ENCODE data around the gene TAF3.
A peak's percentile ranks its signal among the peaks of the same experiment; 100 is the strongest.
"Not testable (repeated sequence)": the region's sequence is repeated elsewhere in the genome, so short reads cannot be mapped to it uniquely, and the experiment has no call there.

TAF3 gene

GRCh38 chr10:7811743-7812142, 6.6 kb upstream of the TAF3 start:
- H3K4me3 ChIP-seq (ENCODE audit: low read length in 2 of 2); H3K18ac ChIP-seq (ENCODE audit: low read length); H2BK15ac ChIP-seq (ENCODE audit: low read length); H2AK5ac ChIP-seq (ENCODE audit: low read depth, low read length); H3K4ac ChIP-seq (ENCODE audit: low read length); H3K79me1 ChIP-seq (ENCODE audit: low read depth, low read length); H3K9ac ChIP-seq (ENCODE audit: low read depth, low read length, poor library complexity); H2BK120ac ChIP-seq (ENCODE audit: low read depth, low read length); H2BK5ac ChIP-seq (ENCODE audit: low read length); H3K4me2 ChIP-seq (ENCODE audit: insufficient read depth, low read length, poor library complexity, severe bottlenecking); H3K27me3 ChIP-seq (ENCODE audit: control insufficient read depth in 3 of 3, insufficient read depth in 3 of 3, low read depth in 1 of 3, low read length in 3 of 3); H2BK12ac ChIP-seq (ENCODE audit: low read length); H4K8ac ChIP-seq (ENCODE audit: low read depth, low read length); H2AFZ ChIP-seq (ENCODE audit: low read length); H3K9me3 ChIP-seq (replicated peaks in 1 of 2; ENCODE audit: control insufficient read depth in 2 of 2, insufficient read depth in 1 of 2, low read depth in 1 of 2, low read length in 2 of 2); DNase-seq (ENCODE audit: low spot score); H3K4me1 ChIP-seq (ENCODE audit: control insufficient read depth in 2 of 2, insufficient read depth in 1 of 2, low read depth in 1 of 2, low read length in 2 of 2); H4K91ac ChIP-seq (ENCODE audit: low read depth, low read length, poor library complexity); H3K27ac ChIP-seq (replicated peaks; ENCODE audit: low read length); H3K14ac ChIP-seq (ENCODE audit: low read length); H3K23ac ChIP-seq (ENCODE audit: low read depth, low read length, poor library complexity): not testable (repeated sequence)
- no CpG with 5 or more reads among the region's 7 CpGs for WGBS, 2 donors (ENCODE audit: extremely low coverage in 2 of 2, insufficient read length in 2 of 2, insufficient replicate concordance in 1 of 2)
- H3K36me3 ChIP-seq (replicated peaks in 1 of 2; ENCODE audit: control insufficient read depth in 2 of 2, insufficient read depth in 2 of 2, low read length in 2 of 2), result peaks cover 5 to 28% of the 10 kb centered on the region in 2 donors

GRCh38 chr10:7813481-7813880, 4.8 kb upstream of the TAF3 start:
- Histone ChIP-seq H3K27ac (replicated peaks; ENCODE audit: low read length) (no peak overlapping the region), H4K8ac (ENCODE audit: low read depth, low read length) (no peak overlapping the region), H3K4me1 (ENCODE audit: control insufficient read depth in 2 of 2, insufficient read depth in 1 of 2, low read depth in 1 of 2, low read length in 2 of 2) (no peaks in the 10 kb centered on the region), H3K79me1 (ENCODE audit: low read depth, low read length) (no peaks in the 10 kb centered on the region), H3K14ac (ENCODE audit: low read length) (no peak overlapping the region), H3K36me3 (replicated peaks in 1 of 2; ENCODE audit: control insufficient read depth in 2 of 2, insufficient read depth in 2 of 2, low read length in 2 of 2) (peaks cover 3 to 11% of the 10 kb centered on the region in 2 donors), H3K9ac (ENCODE audit: low read depth, low read length, poor library complexity) (no peak overlapping the region), H2BK120ac (ENCODE audit: low read depth, low read length) (no peak overlapping the region), H2BK15ac (ENCODE audit: low read length) (no peak overlapping the region), H3K9me3 (replicated peaks in 1 of 2; ENCODE audit: control insufficient read depth in 2 of 2, insufficient read depth in 1 of 2, low read depth in 1 of 2, low read length in 2 of 2) (no peaks in the 10 kb centered on the region), H3K18ac (ENCODE audit: low read length) (no peak overlapping the region), H3K23ac (ENCODE audit: low read depth, low read length, poor library complexity) (no peak overlapping the region), H2BK12ac (ENCODE audit: low read length) (no peak overlapping the region), H2BK5ac (ENCODE audit: low read length) (no peak overlapping the region), H3K4me2 (ENCODE audit: insufficient read depth, low read length, poor library complexity, severe bottlenecking) (no peak overlapping the region), H3K4me3 (ENCODE audit: low read length in 2 of 2) (no peak overlapping the region), H2AFZ (ENCODE audit: low read length) (no peak overlapping the region), H3K27me3 (ENCODE audit: control insufficient read depth in 3 of 3, insufficient read depth in 3 of 3, low read depth in 1 of 3, low read length in 3 of 3) (peaks cover 0 to 4% (median 3%) of the 10 kb centered on the region in 3 experiments), H2AK5ac (ENCODE audit: low read depth, low read length) (no peak overlapping the region), H3K4ac (ENCODE audit: low read length) (no peak overlapping the region), H4K91ac (ENCODE audit: low read depth, low read length, poor library complexity) (no peak overlapping the region)
- WGBS, 2 donors (ENCODE audit: extremely low coverage in 2 of 2, insufficient read length in 2 of 2, insufficient replicate concordance in 1 of 2), result no CpG with 5 or more reads among the region's 3 CpGs
- DNase-seq (ENCODE audit: low spot score), result no peak

GRCh38 chr10:7817576-7817975, 729 bp upstream of the TAF3 start:
- H2BK12ac ChIP-seq (ENCODE audit: low read length), result no peak overlapping the region
- no peak for DNase-seq (ENCODE audit: low spot score)
- H3K4me2 ChIP-seq (ENCODE audit: insufficient read depth, low read length, poor library complexity, severe bottlenecking), result peak overlapping the region; percentile 70
- peak overlapping the region in 1 of 2 donors; percentile 96 for H3K4me3 ChIP-seq (ENCODE audit: low read length in 2 of 2)
- H2AK5ac ChIP-seq (ENCODE audit: low read depth, low read length), result no peak overlapping the region
- H2BK15ac ChIP-seq (ENCODE audit: low read length), result no peak overlapping the region
- H3K23ac ChIP-seq (ENCODE audit: low read depth, low read length, poor library complexity), result no peak overlapping the region
- H3K18ac ChIP-seq (ENCODE audit: low read length), result no peak overlapping the region
- H3K14ac ChIP-seq (ENCODE audit: low read length), result no peak overlapping the region
- no peak overlapping the region for H2BK5ac ChIP-seq (ENCODE audit: low read length)
- H3K4me1 ChIP-seq (ENCODE audit: control insufficient read depth in 2 of 2, insufficient read depth in 1 of 2, low read depth in 1 of 2, low read length in 2 of 2), result peaks cover 2 to 3% of the 10 kb centered on the region in 2 donors
- H2AFZ ChIP-seq (ENCODE audit: low read length), result peak overlapping the region; percentile 96
- H3K27ac ChIP-seq (replicated peaks; ENCODE audit: low read length), result no peak overlapping the region
- H3K9me3 ChIP-seq (replicated peaks in 1 of 2; ENCODE audit: control insufficient read depth in 2 of 2, insufficient read depth in 1 of 2, low read depth in 1 of 2, low read length in 2 of 2), result no peaks in the 10 kb centered on the region
- H3K79me1 ChIP-seq (ENCODE audit: low read depth, low read length), result peaks cover 2% of the 10 kb centered on the region
- WGBS, 2 donors (ENCODE audit: extremely low coverage in 2 of 2, insufficient read length in 2 of 2, insufficient replicate concordance in 1 of 2), result no CpG with 5 or more reads among the region's 12 CpGs
- H2BK120ac ChIP-seq (ENCODE audit: low read depth, low read length), result no peak overlapping the region
- H4K8ac ChIP-seq (ENCODE audit: low read depth, low read length), result no peak overlapping the region
- H3K36me3 ChIP-seq (replicated peaks in 1 of 2; ENCODE audit: control insufficient read depth in 2 of 2, insufficient read depth in 2 of 2, low read length in 2 of 2), result peaks cover 0 to 23% of the 10 kb centered on the region in 2 donors
- no peak overlapping the region for H4K91ac ChIP-seq (ENCODE audit: low read depth, low read length, poor library complexity)
- H3K4ac ChIP-seq (ENCODE audit: low read length), result no peak overlapping the region
- H3K27me3 ChIP-seq (ENCODE audit: control insufficient read depth in 3 of 3, insufficient read depth in 3 of 3, low read depth in 1 of 3, low read length in 3 of 3), result peaks cover 0 to 4% (median 3%) of the 10 kb centered on the region in 3 experiments
- H3K9ac ChIP-seq (ENCODE audit: low read depth, low read length, poor library complexity), result no peak overlapping the region

- H3K79me1 ChIP-seq (ENCODE audit: low read depth, low read length), result peaks cover 2% of the 10 kb centered on the region
- H2AK5ac ChIP-seq (ENCODE audit: low read depth, low read length), result no peak overlapping the region
- H3K23ac ChIP-seq (ENCODE audit: low read depth, low read length, poor library complexity), result peak overlapping the region; percentile 93
- H2BK12ac ChIP-seq (ENCODE audit: low read length), result no peak overlapping the region
- peak overlapping the region; percentile 70 for H3K4me2 ChIP-seq (ENCODE audit: insufficient read depth, low read length, poor library complexity, severe bottlenecking)
- H4K91ac ChIP-seq (ENCODE audit: low read depth, low read length, poor library complexity), result no peak overlapping the region
- H3K27ac ChIP-seq (replicated peaks; ENCODE audit: low read length), result no peak overlapping the region
- H2BK120ac ChIP-seq (ENCODE audit: low read depth, low read length), result no peak overlapping the region
- H3K27me3 ChIP-seq (ENCODE audit: control insufficient read depth in 3 of 3, insufficient read depth in 3 of 3, low read depth in 1 of 3, low read length in 3 of 3), result peaks cover 0 to 4% (median 3%) of the 10 kb centered on the region in 3 experiments
- H3K9ac ChIP-seq (ENCODE audit: low read depth, low read length, poor library complexity), result no peak overlapping the region
- H3K4me1 ChIP-seq (ENCODE audit: control insufficient read depth in 2 of 2, insufficient read depth in 1 of 2, low read depth in 1 of 2, low read length in 2 of 2), result peaks cover 2 to 3% of the 10 kb centered on the region in 2 donors
- H2AFZ ChIP-seq (ENCODE audit: low read length), result peak overlapping the region; percentile 96
- H3K36me3 ChIP-seq (replicated peaks in 1 of 2; ENCODE audit: control insufficient read depth in 2 of 2, insufficient read depth in 2 of 2, low read length in 2 of 2), result peaks cover 0 to 27% of the 10 kb centered on the region in 2 donors
- no peak overlapping the region for H2BK15ac ChIP-seq (ENCODE audit: low read length)
- H3K18ac ChIP-seq (ENCODE audit: low read length), result no peak overlapping the region
- no peak overlapping the region for H3K4ac ChIP-seq (ENCODE audit: low read length)
- H4K8ac ChIP-seq (ENCODE audit: low read depth, low read length), result no peak overlapping the region
- no peaks in the 10 kb centered on the region for H3K9me3 ChIP-seq (replicated peaks in 1 of 2; ENCODE audit: control insufficient read depth in 2 of 2, insufficient read depth in 1 of 2, low read depth in 1 of 2, low read length in 2 of 2)
- DNase-seq (ENCODE audit: low spot score), result no peak
- peak overlapping the region; percentile 96 to 97 for H3K4me3 ChIP-seq (ENCODE audit: low read length in 2 of 2)
- WGBS, 2 donors (ENCODE audit: extremely low coverage in 2 of 2, insufficient read length in 2 of 2, insufficient replicate concordance in 1 of 2), result no CpG with 5 or more reads among the region's 10 CpGs
- H3K14ac ChIP-seq (ENCODE audit: low read length), result no peak overlapping the region
- no peak overlapping the region for H2BK5ac ChIP-seq (ENCODE audit: low read length)
Observed at GRCh38 chr10:7817984-7818294, 366 bp upstream of the TAF3 start.

Measured in neuronal stem cell (in vitro differentiated cells).